Activated CD4-positive, alpha-beta T cell treated with anti-CD3 and anti-CD28 coated beads, Interleukin-2, amount 10 ng/mL, durations not matched to agents 7 days and 5 days (primary cell): Measurements from ENCODE around the gene NR2F1. TPM values are rescaled to one million over a fixed set of nuclear protein-coding genes. Genes with fewer than 3 reads are reported as not detected.

Experiments
- CTCF ChIA-PET: fragments of 350-600 bp; sonication (Branson Sonifier 250); formaldehyde crosslinking; loops from one replicate; lab custom pipeline; 2021; ENCODE audit warnings: antibody characterized with exemption; lab: Charles Lee
- POLR2A ChIA-PET: fragments of 350-600 bp; sonication (Branson Sonifier 250); formaldehyde crosslinking; loops from one replicate; lab custom pipeline; 2021; ENCODE audit warnings: antibody characterized with exemption; lab: Charles Lee
- DNase-seq: peaks from one replicate; pipeline ENCODE4 v3.0.0-alpha.2; 2020
- H3K27ac Mint-ChIP-seq: one replicate; pipeline ENCODE4 v1.8.0; 2021; ENCODE audit warnings: mild to moderate bottlenecking, moderate library complexity, mixed read lengths
- H3K27me3 Mint-ChIP-seq: one replicate; pipeline ENCODE4 v1.8.0; 2021; ENCODE audit warnings: mixed read lengths
- H3K36me3 Mint-ChIP-seq: one replicate; pipeline ENCODE4 v1.8.0; 2021; ENCODE audit warnings: low read depth, mixed read lengths
- H3K4me1 Mint-ChIP-seq: one replicate; pipeline ENCODE4 v1.8.0; 2021; ENCODE audit warnings: mixed read lengths
- H3K4me3 Mint-ChIP-seq: one replicate; pipeline ENCODE4 v1.8.0; 2021; ENCODE audit warnings: mild to moderate bottlenecking, moderate library complexity, mixed read lengths
- H3K9me3 Mint-ChIP-seq: one replicate; pipeline ENCODE4 v1.8.0; 2021; ENCODE audit warnings: mixed read lengths
- total RNA-seq, 2 experiments: library from RNA; stranded (reverse); gene quantifications; one replicate each; pipeline ENCODE4 v1.2.3, GENCODE V29; 2021

The NR2F1 gene
- total RNA-seq, 2 experiments from 2014 or later = not detected

GRCh38 chr5:93608855-93609254 lies 25.8 kb downstream of the NR2F1 start:
- Mint-ChIP-seq H3K27me3 (peaks cover 92% of the 10 kb centered on the region), H3K27ac (no peak overlapping the region), H3K4me3 (no peak overlapping the region), H3K36me3 (peaks cover 2% of the 10 kb centered on the region), H3K4me1 (peaks cover 10% of the 10 kb centered on the region), H3K9me3 (no peaks in the 10 kb centered on the region)
- no peak for DNase-seq
- CTCF ChIA-PET = no interaction called here
- POLR2A ChIA-PET = no interaction called here

DNA sequence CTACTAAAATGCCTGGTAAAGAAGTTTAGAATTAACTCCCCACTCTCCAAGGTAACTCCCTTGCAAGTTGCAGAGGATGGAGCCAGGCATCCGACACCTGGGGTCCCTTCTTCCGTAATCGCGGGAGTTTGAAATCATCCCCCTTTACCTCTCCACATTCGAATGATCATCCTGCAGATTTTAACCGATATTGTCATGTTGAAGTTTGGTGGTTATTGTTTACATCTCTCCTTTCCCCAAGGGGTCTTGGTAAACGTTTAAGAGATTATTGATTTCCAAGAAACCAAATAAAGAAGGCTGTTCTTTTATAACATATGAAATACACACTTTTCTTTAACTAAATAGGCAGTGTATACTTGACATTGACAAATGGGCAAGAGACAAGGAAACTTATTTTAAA lies 26.7 kb downstream of the NR2F1 start:
- Mint-ChIP-seq H3K9me3 (no peaks in the 10 kb centered on the region), H3K36me3 (peaks cover 2% of the 10 kb centered on the region), H3K4me1 (peaks cover 10% of the 10 kb centered on the region), H3K27ac (no peak overlapping the region), H3K4me3 (no peak overlapping the region), H3K27me3 (peaks cover 94% of the 10 kb centered on the region)
- DNase-seq = no peak
- CTCF ChIA-PET = no interaction called here
- POLR2A ChIA-PET = no interaction called here

DNA sequence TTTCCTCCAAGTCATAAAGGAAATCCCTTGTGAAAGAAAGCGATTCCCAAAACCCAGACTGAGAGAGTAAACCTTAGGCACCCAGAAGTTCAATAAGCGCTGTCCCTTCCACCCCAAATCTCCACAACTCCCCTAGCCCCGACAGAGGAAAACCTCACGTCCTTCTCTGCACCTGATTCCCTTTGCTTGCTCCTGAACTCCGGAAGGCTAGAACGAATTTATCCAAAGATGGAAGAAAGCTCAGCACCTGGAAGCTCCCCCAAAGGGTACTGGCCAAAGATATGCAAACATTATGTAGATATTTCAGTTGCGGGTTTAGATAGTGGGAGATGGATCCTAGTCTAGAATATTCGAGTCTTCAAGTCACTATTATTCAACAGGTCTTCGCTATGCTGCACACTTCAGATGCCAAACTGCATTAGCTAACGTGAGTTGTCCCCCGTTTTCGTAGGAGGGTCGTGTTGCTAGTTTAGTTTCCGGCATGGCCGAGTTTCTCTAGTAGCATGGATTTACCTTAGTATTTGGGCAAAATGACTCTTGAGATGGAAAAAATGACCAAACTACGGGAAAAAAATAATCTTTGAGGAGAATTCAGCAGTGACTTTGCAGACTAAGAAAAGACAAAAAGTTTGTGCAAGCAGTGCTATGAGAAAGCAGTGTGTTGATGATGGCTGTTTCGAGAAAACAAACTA lies 27.7 kb downstream of the NR2F1 start:
- no peak overlapping the region for H3K4me3 Mint-ChIP-seq

DNA sequence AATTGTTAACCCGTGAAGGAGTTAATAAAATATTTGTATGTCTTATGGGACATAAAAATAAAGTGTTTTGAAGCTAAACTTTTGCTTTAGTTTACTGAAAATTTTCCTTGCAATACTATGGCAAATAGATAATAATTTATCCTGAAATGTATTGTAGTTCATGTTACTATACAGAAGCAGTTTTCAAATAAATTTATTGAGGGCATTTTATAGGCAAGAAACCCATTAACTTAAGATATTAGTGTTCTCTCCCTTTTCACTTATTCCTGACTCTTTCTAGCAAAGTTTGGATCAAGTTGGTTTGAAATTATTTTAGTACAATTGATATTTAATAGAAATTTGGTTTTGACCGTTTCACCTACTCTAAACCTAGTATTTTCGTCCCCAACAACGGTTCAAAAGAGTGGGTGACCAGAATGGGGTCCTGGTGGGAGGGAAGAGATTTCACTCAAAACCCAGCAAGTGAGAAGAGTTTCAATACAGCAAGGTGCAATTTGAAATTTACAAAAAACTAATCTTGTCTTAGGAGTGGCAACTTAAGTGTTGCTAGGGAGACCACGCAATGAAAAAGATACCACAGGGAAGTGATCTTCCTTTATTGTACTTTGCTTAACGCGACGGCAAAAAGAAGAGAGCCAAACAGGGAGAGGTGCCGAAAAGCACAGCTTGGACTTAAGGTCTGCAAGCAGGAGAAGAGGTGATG lies 28.4 kb downstream of the NR2F1 start:
- peaks cover 10% of the 10 kb centered on the region for H3K4me1 Mint-ChIP-seq
- ChIA-PET CTCF (interaction anchor here (1.2 kb wide), 1 partner anchor 10 kb away, joined by 3 read pairs; no protein-coding TSS in a partner anchor), POLR2A (no interaction called here)
- DNase-seq = no peak
- peaks cover 2% of the 10 kb centered on the region for H3K36me3 Mint-ChIP-seq
- H3K27ac Mint-ChIP-seq = no peak overlapping the region
- H3K27me3 Mint-ChIP-seq = peaks cover 87% of the 10 kb centered on the region
- H3K4me3 Mint-ChIP-seq = no peak overlapping the region
- H3K9me3 Mint-ChIP-seq = no peaks in the 10 kb centered on the region

More for the DNA sequence above, 27.7 kb downstream of the NR2F1 start:
- Mint-ChIP-seq H3K27me3 (peaks cover 90% of the 10 kb centered on the region), H3K27ac (no peak overlapping the region), H3K9me3 (no peaks in the 10 kb centered on the region), H3K4me1 (peaks cover 10% of the 10 kb centered on the region), H3K36me3 (peaks cover 2% of the 10 kb centered on the region)
- ChIA-PET CTCF (no interaction called here), POLR2A (no interaction called here)
- DNase-seq = no peak

DNA sequence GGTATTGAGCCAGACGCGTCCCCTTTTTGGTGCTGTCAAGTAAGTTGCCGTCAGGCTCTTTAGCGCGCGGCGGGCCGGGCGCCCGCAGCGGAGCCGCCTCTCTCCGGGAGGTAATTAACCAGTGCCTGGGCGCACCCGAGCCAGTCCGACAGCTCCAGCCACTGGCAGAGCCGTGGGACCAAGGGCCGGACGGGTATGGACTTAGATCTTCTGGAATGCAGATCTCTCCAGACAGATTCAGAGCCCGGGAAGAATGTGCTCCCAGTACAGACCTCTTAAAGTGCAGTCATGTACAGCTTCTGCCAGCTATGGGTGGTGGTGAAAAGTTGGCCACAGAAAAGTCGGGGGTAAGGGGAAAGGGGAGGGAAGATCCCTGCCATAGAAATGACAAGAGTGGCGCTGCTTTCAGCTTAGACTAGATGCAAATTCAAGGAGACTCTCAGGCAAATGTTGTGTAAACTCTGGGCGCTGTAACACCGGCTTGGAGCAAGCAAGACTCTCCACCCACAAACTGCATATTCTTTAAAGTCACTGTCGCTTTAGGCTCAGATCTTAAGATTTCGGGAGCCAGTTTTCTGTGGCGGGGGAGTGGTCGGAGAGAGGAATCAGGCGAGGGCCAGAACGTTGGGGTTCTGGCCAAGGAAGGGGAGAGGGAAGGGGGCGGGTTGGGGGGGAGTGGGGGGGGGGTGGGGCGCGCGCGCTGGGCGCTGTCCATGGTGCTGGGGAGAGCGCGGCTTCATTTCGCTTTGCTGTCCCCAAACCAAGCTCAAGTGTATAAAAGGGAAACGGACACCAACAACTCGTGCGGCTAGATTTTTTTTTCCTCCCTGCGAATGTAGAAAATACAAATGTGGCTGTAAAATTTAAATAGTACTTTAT lies 29.2 kb downstream of the NR2F1 start:
- CTCF ChIA-PET = interaction anchor here (1.2 kb wide), 2 partner anchors 11 to 17 kb away, joined by 3 read pairs; no protein-coding TSS in a partner anchor
- DNase-seq = no peak
- H3K27me3 Mint-ChIP-seq = peaks cover 86% of the 10 kb centered on the region
- H3K9me3 Mint-ChIP-seq = no peaks in the 10 kb centered on the region
- H3K36me3 Mint-ChIP-seq = peaks cover 2% of the 10 kb centered on the region
- POLR2A ChIA-PET = no interaction called here
- no peak overlapping the region for H3K4me3 Mint-ChIP-seq
- no peak overlapping the region for H3K27ac Mint-ChIP-seq
- H3K4me1 Mint-ChIP-seq = peaks cover 10% of the 10 kb centered on the region

DNA sequence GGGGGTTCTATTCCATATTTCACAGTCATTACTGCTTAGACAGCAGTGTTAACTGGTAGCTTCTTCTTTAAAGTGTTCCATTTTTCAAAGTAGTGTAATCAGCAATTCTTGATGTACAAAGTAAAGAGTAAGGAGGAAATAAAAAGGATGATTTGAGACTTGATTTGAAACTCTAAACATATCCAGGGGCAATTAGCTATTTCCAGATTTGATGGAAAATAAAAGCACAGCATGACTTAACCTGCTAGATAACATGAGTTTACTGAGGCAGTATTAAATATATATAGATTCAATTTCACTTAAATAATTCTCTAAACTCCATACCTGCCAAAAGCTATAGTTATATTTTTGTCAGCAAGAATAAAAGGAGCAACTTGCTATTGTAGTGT lies 29.8 kb downstream of the NR2F1 start:
- Mint-ChIP-seq H3K9me3 (no peaks in the 10 kb centered on the region), H3K27ac (no peak overlapping the region), H3K4me3 (no peak overlapping the region), H3K36me3 (peaks cover 2% of the 10 kb centered on the region), H3K27me3 (peaks cover 80% of the 10 kb centered on the region), H3K4me1 (peaks cover 8% of the 10 kb centered on the region)
- CTCF ChIA-PET = interaction anchor here (1.2 kb wide), 1 partner anchor 17 kb away, joined by 3 read pairs; no protein-coding TSS in a partner anchor
- POLR2A ChIA-PET = no interaction called here
- DNase-seq = no peak

DNA sequence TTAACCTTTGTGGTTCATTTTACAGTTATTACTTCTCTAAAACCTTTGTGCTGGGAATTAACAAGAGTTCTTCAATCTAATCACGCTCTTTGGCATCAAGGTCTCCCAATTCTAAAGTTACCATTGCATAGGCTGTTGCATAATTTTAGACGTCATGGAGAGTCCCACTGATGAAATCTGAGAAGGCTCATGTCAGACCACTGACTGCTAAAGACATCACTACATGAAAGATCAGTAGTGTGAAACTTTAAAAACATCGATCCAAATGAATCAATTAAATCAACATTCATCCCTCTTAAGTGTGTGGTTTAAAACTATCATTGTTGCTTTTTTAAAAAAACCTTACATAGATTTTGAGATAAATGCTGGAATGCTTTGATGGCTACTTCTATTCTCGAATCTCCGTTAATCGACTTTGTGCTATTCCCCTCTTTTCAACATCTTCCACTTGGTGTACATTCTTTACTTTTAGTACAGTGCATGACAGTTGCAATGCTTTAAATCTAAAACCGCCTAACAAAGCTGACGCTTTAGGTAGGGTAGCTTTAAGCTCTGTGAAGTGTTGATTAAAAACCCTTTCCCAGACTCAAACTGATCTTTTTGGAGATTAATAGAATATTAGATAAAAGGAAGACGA lies 33.6 kb downstream of the NR2F1 start:
- Mint-ChIP-seq H3K4me3 (no peak overlapping the region), H3K4me1 (peaks cover 18% of the 10 kb centered on the region), H3K36me3 (peaks cover 3% of the 10 kb centered on the region), H3K9me3 (no peaks in the 10 kb centered on the region), H3K27ac (no peak overlapping the region), H3K27me3 (peaks cover 63% of the 10 kb centered on the region)
- ChIA-PET CTCF (no interaction called here), POLR2A (no interaction called here)
- no peak for DNase-seq

DNA sequence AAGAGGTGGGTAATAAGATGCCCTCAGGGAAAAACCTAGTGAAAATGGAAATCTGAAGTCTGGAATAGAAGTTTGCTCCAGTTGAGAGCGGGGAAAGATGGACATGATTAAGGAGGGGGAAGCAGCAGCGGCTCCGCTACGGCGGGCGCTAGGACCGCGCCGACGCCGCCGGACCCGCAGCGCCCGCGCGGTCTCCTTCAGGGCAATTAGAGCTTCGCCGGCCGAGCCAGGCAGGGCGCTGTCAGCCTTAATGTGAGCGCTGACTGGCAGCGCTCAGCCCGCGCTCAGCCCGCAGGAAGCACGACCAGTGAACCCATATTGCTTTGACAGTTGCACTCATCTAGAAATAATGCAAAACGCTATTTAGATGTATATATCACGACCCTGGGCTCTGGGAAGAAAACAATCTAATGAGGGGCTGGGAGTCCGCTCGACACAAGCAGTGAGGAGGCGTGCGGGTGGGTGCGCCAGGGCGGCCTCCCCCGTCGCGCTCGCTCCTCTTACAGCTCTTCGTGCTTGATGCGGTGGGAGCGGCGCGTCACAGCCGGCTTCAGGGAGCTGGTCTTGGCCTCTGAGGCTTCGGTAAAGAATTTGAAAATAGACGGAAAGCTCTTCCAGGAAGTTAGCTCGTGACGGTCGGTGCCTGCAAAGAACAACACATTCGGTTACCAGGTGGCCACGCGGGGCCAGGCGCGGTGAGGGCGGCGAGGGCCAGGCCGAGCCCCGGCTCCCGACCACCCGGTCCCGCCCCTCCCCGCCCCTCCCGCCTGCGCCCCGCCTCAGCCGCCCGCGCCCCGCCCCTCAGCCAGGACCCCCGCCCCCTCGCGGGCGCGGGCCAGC lies 37.7 kb downstream of the NR2F1 start:
- H3K4me1 Mint-ChIP-seq = peaks cover 17% of the 10 kb centered on the region
- H3K4me3 Mint-ChIP-seq = peak overlapping the region; percentile 86
- no peaks in the 10 kb centered on the region for H3K9me3 Mint-ChIP-seq
- H3K27ac Mint-ChIP-seq = peak overlapping the region; percentile 77
- ChIA-PET CTCF (interaction anchor here (1.4 kb wide), 1 partner anchor 13 kb away, joined by 3 read pairs; no protein-coding TSS in a partner anchor), POLR2A (no interaction called here)
- peaks cover 50% of the 10 kb centered on the region for H3K27me3 Mint-ChIP-seq
- peak; percentile 47 for DNase-seq
- peaks cover 1% of the 10 kb centered on the region for H3K36me3 Mint-ChIP-seq

- POLR2A ChIA-PET = no interaction called here
Observed at GRCh38 chr5:93621327-93621798, 38.3 kb downstream of the NR2F1 start.

GRCh38 chr5:93622240-93622885 lies 39.3 kb downstream of the NR2F1 start:
- H3K27ac Mint-ChIP-seq = no peak overlapping the region
- peak; percentile 17 for DNase-seq
- ChIA-PET POLR2A (no interaction called here), CTCF (interaction anchor here (0.7 kb wide), 1 partner anchor 28 kb away, joined by 3 read pairs; no protein-coding TSS in a partner anchor)
- H3K27me3 Mint-ChIP-seq = peaks cover 42% of the 10 kb centered on the region
- no peaks in the 10 kb centered on the region for H3K9me3 Mint-ChIP-seq
- no peak overlapping the region for H3K4me3 Mint-ChIP-seq
- H3K4me1 Mint-ChIP-seq = peaks cover 17% of the 10 kb centered on the region
- peaks cover 1% of the 10 kb centered on the region for H3K36me3 Mint-ChIP-seq

More at GRCh38 chr5:93621327-93621798, 38.3 kb downstream of the NR2F1 start:
- peaks cover 46% of the 10 kb centered on the region for H3K27me3 Mint-ChIP-seq
- H3K36me3 Mint-ChIP-seq = peaks cover 1% of the 10 kb centered on the region
- CTCF ChIA-PET = interaction anchor here (1.4 kb wide), 1 partner anchor 14 kb away, joined by 3 read pairs; no protein-coding TSS in a partner anchor
- no peaks in the 10 kb centered on the region for H3K9me3 Mint-ChIP-seq
- no peak for DNase-seq
- peaks cover 17% of the 10 kb centered on the region for H3K4me1 Mint-ChIP-seq
- no peak overlapping the region for H3K27ac Mint-ChIP-seq
- peak overlapping the region; percentile 45 for H3K4me3 Mint-ChIP-seq

DNA sequence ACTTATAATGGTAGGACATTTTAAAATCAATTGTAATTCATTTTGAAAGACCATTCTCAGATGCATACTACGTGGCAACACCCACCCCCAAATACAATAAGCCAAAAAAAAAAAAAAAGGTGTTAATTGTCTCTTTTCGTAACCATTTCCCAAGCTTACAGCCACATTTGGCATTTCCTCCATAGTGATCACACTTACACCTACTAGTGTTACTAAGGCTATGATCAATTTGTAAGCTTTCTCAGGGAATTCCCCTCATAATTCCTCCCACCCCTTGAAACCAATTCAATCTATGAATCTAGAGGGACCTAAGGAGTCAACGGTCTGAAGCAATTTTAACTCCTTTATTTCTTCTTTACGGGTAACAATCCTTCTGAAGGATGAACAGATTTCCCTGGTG lies 40.1 kb downstream of the NR2F1 start:
- Mint-ChIP-seq H3K27ac (no peak overlapping the region), H3K36me3 (peaks cover 1% of the 10 kb centered on the region), H3K9me3 (no peaks in the 10 kb centered on the region), H3K4me3 (no peak overlapping the region), H3K27me3 (peaks cover 42% of the 10 kb centered on the region), H3K4me1 (peaks cover 17% of the 10 kb centered on the region)
- POLR2A ChIA-PET = no interaction called here
- DNase-seq = no peak
- CTCF ChIA-PET = no interaction called here
